Stimulated activated CD4-positive, alpha-beta T cell treated with anti-CD3 and anti-CD28 coated beads, Interleukin-15, amount 100 ng/mL, for 48 hours (primary cell): ENCODE results near the gene DNAH10.

Experiments
- DNase-seq, 2 donors: peaks; one replicate each; pipeline ENCODE4 v3.0.0-alpha.2; 2020; ENCODE audit warnings: low read depth in 2 of 2

The DNAH10 gene

DNA sequence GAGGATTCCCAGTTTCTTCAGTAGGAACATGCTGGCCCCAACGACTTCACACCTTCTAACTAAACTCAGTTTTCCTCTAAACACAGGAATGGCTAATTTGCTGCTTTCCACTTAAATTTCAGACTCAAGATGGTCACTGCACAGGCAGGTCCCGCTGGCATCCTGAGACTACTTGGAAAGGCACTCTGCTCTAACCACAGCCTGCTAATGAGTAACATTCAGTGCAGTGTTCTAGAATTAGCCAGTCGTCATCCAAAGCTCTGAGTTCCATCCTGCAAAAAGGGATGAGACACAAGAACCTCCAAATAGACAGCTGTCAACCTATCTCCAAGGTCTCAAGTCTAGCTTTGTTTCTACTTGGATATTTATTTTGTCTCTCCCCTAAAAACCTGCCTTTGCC is 204.5 kb downstream of the DNAH10 start:
- DNase-seq = no peak

DNA sequence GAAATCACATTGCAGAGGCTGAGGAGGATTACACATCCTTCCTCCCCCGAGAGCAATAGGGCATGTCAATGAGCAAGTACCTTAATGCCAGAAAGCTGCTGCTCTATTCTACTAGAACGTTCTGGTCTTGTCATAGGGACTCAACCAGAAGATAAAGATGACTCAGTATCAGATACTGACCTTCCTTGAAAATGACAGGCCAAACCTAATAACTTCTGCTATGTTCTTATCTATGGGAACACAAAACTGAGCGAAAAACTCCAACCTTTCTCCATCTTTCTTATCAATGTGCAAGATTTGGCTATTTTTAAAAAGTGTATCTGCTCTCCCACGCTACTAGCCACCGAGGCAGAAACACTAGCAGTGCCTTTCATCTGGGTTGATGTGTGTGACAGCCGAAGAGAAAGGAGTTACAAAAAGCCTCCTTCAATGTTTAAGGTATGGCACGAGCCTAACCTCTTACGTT is 205.1 kb downstream of the DNAH10 start:
- DNase-seq = no peak

DNA sequence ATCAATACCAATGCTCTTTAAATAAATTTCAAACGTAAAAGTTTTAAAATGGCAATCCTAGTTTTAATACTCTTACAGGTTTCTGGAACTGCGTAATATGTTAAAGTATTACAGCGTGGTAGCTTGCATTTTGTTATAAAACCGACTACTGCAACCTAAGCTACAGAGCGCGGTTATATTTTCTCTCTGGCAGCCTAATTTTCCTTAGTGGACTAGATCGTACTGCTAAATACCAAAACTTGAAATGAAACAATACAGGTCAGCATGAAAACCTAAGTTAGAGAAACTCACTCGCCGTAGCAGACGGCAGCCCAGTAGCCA is 209.3 kb downstream of the DNAH10 start:
- no peak for DNase-seq

DNA sequence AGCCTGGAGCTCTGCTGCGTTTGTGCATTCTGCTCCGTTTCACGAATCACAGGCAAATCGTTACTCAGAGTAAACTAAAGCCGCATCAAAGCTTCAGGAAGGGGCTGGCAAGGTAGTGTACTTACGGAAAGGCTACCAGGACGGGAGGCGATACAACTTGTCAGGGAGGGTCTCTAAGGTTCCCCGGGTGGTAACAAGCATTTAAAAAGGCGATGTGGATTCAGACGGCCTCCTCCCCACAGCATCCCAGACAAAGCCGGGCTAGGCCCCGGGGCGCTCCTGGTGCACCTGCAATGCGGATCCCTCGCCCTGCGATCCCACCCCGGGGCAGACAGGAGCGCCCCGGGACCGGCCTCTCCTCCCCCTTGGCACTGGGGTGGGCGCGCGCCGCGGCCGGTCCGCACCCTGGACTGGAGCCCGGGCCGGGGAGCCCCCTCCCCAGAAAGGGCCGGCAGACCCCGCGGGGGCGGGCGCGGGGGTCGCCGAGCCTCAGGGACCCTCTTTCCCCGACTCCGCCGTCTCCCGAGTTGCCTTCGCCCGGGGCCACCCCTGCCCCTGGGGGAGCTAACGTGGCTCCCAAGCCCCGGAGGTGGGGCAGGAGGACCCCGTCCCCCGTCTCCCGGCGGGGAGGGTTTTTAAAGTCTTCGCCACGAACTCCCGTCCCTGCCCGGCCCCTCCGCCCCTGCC is 209.8 kb downstream of the DNAH10 start:
- peak in 1 of 2 donors; percentile 10 for DNase-seq

DNA sequence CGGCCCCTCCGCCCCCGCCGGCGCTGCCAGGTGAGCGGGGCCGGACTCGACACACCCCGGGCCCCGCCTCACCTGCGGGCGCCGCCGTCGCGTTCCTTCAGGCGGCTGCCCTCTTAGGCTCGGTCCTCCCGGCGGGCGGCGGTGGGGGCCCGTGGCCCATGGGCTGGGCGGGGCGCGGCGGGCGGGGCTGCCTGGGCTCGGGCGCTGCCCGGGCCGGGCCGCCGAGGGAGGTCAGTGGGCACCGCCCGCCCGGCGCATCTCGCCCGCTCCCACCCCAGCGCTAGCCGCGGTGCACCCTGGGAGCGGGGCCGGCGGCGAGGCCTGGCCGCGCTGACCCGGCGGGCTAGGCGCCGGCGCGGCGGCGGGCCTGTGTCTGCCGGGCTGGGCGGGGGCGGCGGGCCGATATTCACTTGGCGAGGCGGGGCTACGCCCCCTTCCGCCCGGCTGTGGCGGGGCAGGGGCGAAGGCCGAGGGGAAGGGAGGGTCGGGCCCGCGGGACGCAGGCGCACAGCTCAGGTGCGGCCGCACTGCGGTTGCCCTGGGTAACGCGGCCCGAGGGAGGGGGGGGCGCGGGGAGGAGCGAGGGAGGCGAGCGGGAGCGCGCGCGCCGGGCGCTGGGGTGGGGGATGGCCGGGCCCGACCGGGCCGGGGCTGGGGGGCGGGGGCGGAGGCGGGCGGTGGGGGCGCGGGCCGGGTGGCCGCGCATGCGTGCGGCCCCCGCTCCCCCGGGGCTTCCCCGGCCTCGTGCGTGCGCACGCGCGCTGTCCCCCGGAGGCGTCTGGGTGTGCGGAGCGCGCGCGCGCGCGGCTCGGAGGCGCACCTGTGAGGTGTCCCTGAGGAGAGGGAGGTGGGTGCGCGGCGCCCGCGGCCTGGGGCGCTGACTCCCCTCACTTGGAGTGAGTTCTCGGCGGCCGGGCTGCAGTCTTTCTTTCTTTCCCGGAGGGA is 210.6 kb downstream of the DNAH10 start, which contains the start of the genes CCDC92 and ZNF664:
Gene CCDC92, minus strand, starts transcription at position 375 of the 945 bp plus-strand sequence. CDS start 28,526 bp downstream, outside the sequence.
Gene ZNF664, plus strand, starts transcription at position 759 of the 945 bp plus-strand sequence. CDS start 38,930 bp downstream, outside the sequence.
- DNase-seq = peak; percentile 84 to 92

DNA sequence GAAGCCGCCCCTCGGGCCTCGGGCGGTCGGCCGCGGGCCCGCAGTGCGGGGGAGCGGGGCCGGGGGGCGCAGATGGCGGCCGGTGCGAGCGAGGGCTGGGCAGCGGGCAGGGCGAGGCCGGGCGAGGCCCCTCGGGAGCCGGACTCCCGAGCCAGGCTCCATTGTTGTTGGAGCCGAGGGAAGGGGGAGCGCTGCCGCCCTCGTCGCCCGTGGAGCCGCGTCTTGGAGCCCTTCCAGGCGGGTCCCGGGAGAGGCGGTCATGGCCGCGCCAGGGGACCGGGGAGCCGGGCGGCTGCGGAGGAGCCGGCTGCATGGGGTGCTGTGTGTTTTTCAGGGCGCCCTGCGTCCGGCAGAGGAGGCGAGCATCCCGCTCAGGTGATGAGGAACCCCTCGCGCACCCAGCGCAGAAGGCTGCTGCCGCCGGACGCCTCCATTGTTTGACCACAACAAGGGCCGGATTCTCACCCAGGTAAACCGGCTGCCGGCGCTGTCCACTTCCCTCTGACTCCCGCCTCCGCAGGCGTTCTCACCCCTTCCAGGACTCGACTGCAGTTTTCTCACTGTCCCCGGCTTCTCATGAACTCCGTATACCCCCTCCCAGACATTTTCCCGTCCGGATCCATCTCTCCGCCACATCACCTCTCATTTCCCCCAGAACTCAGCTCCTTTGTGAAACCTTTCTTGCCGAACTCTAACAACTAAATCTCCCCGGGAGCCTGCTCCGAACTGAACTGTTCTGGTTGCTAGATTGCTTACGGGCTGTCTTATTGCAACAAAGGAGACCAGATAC is 211.6 kb downstream of the DNAH10 start:
- DNase-seq = peak in 1 of 2 donors; percentile 15

DNA sequence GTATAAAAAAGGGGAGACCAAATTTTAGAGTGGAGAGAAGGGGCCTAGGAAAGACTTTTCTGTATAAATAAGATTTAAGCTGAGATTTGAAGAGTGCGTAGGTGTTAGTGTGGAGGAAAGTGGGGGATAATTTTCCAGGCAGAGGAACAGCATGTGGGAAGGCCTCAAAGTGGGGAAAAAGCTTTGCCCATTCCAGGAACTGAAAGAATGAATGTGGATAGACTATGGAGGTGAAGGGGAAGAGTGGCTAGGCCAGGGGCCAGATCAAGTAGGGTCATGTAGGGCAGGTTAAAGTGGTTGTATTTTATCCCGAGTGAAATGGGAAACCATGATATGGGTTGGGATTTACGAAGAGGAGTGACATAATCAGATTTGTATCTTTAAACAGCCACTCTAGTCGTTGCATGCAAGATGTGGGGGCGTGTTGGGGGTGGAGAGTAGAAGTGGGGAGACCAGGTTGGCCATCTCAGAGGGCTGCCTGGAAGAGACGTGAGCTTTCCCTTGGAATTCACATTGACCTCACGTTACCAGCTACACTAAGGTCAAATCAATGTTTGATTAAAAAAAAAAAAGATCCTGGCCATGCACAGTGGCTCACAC is 214.2 kb downstream of the DNAH10 start:
- no peak for DNase-seq

DNA sequence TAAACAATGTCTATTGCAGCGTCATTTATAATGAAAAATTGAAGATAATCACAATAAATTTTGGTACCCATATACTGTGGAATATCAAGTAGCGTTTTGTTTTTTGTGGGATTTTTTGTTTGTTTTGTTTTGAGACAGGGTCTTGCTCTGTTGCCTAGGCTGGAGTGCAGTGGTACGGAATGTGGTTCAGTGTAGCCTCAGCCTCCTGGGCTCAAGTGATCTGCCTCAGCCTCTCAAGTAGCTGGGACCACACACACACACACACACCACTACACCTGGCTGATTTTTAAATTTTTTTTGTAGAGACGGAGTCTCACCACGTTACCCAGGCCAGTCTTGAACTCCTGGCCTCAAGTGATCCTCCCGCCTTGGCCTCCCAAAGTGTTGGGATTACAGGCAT is 217.5 kb downstream of the DNAH10 start:
- no peak for DNase-seq

DNA sequence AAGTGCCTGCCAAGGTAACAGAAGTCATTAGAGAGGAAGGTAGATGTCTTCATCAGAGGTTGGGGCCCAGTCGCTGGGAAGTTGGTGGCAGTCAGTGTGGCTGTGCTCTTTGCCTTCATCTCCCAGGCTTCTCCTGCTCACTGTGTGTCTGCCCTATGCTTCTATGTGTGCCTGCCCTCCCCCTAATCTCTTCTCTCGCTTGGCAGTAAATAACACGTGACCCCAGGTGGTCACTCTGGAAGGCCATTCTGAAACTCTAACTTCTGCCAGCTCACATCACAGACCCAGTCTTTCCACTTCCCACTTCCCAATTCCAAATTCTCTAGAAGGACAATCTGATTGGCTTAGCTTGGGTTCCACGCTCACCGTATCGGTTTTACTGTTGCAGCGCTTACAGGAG is 220.2 kb downstream of the DNAH10 start:
- no peak for DNase-seq

DNA sequence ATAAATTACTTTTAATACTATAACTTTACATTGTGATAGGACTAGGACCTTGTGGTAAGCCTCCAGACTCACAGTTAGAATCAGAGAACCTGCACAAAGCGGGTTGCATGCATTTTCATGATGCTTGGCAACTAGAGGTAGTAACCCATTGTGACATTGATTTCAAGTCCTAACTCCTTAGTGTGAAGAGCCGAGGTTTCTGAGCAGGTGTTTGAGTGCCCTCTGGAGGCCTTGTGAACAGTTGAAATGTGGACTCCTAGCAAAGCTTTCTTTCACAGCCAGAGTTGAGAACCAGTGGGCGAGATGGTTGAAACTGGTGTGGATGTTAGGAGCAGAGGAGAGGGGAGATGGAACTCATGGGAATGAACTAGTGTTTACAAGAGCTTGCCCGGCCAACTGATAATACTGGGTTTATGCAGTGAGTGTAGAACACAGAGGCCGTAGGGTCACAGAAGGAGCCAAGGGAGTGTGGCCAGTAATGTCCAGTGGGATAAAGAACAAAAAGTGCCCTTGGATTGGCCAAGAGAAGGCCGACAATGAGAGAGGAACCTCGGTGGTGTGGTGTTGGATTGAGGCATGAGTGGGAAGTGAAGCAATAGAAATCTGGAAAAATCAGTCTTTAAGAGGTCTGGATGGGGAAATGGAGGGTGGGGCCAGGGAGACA is 221.9 kb downstream of the DNAH10 start:
- DNase-seq = no peak

DNA sequence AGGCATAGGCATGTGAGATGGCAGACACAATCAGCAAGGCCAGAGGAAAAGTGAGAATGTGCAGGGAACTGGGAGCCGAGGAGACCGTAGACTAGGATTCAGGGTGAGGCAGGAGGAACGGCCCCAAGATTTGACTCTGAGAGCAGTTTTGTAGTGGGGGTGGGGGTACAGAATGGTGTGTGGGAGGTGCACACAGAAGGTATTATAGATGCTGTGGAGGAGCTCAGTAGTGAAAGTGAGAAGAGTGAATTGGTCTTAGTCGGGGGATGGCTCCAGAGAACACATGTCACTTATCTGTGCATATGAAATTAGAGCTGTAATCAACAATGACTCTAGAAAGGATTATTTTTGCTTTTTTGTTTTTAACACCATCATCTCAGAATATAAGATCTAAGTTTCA is 222.8 kb downstream of the DNAH10 start:
- no peak for DNase-seq
